Stimulated activated CD8-positive, alpha-beta memory T cell treated with anti-CD3 and anti-CD28 coated beads, Interleukin-2, amount 100 ng/mL, for 1 hour (primary cell): ENCODE measurements around the gene HOXC4.
"Not testable (repeated sequence)": the region's sequence is repeated elsewhere in the genome, so short reads cannot be mapped to it uniquely, and the experiment has no call there.

ENCODE experiments used
- DNase-seq, 2 donors: peaks; one replicate each; pipeline ENCODE4 v3.0.0-alpha.2; 2020; ENCODE audit warnings: low read depth in 2 of 2

Gene HOXC4

DNA sequence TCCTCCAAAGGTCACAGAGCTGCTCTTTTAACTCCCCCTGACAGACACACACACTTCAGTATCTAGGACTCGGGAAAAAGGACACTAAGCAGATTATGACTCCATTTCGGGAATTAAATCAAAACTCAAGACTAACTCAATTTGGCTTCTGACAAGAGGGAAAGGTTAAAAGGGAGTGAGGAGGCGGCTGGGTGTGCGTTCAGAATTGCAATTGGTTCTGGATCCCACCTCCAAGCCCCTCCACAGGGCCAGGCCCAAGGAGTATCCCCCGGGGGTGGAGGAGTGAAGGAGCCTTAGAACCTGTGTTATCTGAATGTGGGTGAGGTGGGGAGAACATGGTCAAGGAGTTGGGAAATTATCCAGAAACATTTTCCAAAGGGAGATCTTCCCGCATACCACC is 35.8 kb downstream of the HOXC4 start:
- not testable (repeated sequence) for DNase-seq

DNA sequence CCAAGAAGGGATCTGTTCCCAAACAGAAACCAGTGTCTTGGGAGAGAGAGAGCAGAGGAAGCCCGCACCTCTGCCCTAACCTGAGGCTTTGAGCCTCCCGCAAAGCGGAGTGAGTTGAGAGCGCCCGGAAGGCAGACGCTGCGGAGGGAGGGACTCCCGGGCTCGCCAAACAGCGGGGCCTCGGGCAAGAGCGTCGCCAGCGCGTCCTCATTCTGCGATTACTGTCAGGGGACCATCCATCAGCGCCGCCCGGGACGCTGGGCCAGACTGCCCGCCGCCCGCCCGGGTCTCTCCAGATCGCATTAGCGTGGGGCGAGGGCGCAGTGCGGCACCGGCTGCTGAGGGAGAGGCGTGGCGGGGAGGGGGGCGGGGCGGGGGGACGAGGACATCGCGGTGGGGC is 36.7 kb downstream of the HOXC4 start:
- not testable (repeated sequence) for DNase-seq

DNA sequence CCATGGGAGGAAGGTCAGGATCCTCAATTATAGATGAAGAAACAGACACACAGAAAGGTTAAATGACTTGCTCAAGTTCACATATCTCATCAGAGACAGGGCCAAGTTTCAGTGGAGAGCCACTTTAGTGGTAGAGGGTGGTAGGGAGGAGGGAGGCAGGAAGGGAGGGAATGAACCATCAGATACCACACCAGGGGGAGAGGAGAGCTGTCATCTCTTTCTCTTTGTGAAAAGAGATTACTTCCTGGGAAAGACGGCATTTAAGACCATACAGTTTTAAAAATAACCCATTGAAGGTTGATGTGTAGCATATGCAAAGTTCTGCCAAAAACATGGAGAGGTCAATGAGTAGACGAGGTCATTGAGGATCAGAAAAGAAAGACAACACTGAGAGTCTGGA is 39.3 kb downstream of the HOXC4 start:
- not testable (repeated sequence) for DNase-seq

DNA sequence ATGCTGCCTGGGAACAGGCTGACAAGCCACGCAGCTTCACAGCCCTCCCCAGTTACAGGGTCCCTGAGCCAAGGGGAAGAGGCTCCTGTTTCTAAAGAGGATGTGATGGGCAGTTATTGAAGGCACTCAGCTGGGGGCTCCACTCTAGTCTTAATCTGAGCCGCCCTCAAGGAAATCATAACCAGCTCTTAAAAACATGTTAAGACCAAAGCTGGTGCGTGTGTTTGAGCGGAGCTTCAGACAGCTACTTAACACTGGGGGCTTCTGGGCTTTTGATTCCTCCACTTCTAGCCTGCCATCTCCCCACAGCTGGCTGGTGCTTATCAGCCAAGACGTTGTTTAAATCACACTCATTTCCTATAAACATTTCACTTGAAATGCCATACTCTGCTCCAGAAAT is 42.3 kb downstream of the HOXC4 start:
- not testable (repeated sequence) for DNase-seq

DNA sequence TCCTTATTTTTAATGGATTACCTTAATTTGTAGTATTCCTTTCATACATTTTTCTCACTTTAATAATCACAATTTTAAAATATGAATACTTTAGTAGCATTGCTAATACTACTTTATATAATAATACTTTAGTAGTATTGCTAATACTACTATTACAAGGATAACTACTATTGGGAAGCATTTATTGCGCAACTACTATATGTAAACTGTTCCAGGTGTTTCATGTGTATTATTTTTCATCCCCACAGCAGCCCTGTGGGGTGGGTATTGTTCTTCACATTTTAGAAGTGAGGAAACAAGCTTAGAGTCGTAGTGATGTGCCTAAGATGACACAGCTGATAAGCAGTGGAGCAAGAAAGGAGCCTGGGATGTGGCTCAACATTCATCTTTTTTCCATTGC is 45.0 kb downstream of the HOXC4 start:
- DNase-seq, result not testable (repeated sequence)

DNA sequence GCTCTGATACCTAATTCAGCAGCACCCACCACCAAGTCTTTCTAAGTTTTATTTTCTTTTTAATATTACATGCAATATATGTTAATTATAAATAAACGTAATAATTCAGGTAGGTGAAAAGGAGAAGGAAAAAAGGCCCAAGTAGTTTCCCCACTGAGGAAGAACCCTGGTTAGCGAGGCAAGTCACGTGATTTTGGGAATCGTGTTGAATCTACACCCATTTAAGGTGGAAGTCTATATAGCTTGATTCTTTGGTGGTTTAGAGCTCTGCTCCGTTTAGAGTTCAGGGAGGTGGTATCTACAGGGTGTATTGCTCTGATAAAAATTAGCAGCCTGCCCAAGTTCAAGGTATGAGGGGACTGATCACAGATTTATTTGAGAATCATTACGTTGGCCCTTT is 47.0 kb downstream of the HOXC4 start:
- DNase-seq, result not testable (repeated sequence)

DNA sequence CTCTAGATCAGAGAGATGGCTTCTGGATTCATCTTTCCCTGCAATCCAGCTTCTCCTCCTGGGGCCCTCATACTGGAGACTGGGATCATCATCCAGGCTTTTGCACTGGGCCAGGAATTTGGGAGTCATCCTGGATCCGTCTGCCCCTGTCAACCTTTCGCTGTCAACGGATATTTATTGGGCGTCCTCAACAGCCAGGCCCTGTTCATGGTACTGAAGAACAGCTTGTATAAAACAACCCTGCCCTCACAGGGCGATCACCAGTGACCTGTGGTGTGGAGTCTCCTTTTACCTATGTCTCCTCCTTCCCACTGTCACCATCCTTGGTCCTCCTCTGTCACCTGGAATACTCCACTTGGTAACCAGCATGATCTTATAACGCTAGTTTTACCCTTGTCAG is 48.6 kb downstream of the HOXC4 start:
- not testable (repeated sequence) for DNase-seq

DNA sequence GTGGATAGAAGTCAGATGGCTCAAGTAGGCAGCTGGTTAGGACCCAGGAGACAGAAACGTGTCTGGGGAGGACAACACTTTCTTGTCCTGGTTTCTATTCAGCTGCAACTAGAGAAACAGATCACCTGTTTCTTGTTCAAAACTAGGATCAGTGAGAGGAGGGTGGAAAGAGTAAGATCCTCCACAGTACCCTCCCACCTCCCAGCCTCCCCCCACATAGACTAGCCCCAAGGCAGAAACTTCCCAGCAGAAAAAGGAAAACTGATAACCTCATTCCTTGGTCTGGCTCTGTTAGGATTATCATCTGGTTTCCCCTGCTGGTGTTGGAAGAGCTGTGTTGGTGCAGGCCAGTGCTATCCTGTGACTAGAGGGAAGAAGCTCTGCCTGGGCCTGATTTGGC is 50.2 kb downstream of the HOXC4 start:
- DNase-seq, result not testable (repeated sequence)
